Stimulated activated CD4-positive, alpha-beta T cell treated with anti-CD3 and anti-CD28 coated beads, TNF-alpha, amount 100 ng/mL, for 4 hours (primary cell): Measurements from ENCODE around the gene CSNK1D.

Experiments used
- DNase-seq, 3 experiments: peaks; one replicate each; pipeline ENCODE4 v3.0.0-alpha.2; 2020; ENCODE audit warnings: low read depth in 3 of 3

CSNK1D gene

DNA sequence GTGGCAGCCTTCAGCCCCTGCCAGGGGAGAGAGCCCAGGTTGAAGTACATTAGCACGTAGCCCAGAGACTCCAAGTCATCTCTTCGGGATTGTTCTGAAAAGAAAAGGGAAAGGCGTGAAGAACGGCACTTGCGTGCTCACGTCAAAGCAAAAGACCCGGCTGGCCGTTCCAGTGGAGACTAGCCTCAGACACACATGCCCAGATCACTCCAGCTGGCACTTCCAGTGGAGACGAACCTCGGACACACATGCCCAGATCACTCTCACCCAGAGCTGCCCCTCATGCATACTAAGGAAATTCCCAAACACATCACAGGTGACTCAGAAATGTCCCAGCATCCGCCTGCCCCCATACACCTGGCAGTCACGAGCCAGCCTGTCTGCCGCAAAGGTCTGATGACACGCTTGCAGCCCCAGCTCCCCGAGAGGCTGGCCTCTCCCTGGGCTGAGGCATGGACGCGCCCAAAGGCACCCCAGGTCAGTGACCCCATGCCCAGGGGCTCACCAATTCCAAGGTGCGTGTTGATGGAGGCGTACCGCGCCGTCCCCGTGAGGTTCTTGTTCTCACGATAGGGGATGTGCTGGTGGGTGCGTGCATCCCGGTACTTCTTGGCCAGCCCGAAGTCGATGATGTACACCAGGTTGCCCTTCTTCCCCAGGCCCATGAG, 20.9 kb downstream of the CSNK1D start:
- no peak for DNase-seq

DNA sequence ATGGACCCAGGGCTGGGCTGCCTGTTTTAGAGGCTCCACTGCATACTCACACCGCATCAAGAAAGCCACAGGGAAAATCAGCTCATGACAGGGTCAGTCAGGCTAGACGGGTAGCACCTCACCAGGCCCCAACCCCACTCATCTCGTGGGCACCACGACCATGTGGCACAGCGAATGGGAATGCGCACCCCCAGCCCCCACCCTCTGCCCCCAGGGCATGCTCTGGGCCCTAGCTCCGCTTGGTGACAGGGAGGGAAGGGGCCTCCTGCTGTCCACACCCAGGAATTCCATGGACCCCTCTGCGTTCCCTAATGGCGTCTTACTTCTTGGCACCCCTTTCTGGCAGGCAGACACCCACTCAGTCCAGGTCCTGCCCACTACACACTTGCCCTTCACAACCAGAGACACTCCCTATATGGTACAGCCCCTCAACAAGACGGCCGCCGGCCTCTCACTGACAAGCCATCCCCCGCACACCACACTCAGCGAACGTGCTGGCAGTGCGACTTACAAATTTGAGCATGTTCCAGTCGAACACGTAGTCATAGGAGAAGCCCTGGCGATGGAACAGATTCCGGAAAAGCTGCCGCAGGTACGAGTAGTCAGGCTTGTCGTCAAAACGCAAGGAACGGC, 22.5 kb downstream of the CSNK1D start:
- no peak for DNase-seq

DNA sequence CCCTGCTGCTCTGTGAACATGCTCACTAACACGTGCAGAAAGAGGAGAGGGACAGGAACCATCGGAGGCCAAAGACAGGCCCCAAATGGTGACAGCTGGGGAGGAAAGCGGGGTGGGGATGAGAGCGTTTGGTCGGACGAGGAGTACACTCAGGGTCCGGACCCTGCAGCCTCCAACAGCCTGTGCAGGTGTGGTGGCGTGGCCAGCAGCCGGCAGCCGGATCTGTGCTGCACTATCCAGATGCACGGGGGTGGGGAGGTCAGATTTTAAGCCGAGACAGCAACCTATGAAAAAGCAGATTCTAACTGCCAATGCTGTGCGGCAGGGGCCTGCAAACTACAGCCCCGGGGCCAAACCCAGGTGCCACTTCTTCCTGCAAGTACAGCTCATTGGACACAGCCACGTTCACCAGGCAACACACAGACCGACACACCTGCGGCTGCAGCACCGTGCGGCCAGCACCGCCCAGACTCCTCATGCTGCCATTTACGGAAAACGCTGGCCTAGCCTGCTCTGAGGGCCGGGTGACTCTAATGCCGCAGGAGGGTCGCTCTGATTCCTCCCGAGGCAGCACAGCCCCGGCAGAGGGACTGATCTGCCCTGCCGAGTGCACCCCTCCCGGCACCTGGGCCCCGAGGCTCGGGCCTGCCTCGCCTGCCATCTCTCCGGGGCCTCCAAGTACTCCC, 23.5 kb downstream of the CSNK1D start:
- DNase-seq: no peak

DNA sequence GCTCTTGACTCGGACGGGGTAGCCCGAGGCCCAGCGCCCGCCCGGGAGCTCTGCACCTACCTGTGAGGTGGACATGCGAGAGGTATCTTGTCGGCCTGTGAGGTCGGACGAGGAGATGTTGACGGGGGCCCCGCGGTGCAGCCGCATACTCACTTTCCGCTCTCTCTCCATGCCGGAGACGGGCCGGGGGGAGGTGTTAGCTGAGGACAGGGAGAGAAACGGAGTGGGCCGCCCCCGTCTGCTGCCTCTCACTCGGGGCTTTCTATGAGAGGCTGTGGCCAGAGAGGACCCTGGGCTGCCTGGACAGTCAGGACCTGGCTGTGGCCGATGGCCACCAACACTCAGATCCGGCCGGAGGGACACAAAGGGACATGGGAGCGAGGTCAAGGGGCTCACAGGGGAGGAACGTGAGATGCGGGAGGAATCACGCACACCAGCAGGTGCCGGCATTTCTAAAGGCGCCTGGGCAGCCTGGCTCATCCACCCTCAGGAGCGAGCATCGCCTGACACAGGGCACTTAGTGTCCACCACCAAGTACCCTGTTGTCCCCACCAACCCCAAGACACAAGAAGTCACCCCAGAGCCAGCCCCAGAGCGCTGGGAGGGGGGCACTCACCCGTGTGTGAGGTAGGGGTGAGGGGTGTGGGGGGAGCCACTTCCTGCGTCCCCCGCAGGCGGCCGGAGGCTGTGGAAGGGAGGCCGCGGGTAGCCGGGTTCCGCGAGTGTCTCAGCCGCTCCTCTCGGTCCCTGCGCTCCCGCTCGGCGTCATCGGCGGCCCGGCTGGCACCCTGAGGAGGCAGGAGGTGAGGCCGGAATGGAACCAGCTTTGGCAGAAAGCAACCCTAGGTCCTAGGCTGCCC, 24.5 kb downstream of the CSNK1D start:
- DNase-seq: no peak

DNA sequence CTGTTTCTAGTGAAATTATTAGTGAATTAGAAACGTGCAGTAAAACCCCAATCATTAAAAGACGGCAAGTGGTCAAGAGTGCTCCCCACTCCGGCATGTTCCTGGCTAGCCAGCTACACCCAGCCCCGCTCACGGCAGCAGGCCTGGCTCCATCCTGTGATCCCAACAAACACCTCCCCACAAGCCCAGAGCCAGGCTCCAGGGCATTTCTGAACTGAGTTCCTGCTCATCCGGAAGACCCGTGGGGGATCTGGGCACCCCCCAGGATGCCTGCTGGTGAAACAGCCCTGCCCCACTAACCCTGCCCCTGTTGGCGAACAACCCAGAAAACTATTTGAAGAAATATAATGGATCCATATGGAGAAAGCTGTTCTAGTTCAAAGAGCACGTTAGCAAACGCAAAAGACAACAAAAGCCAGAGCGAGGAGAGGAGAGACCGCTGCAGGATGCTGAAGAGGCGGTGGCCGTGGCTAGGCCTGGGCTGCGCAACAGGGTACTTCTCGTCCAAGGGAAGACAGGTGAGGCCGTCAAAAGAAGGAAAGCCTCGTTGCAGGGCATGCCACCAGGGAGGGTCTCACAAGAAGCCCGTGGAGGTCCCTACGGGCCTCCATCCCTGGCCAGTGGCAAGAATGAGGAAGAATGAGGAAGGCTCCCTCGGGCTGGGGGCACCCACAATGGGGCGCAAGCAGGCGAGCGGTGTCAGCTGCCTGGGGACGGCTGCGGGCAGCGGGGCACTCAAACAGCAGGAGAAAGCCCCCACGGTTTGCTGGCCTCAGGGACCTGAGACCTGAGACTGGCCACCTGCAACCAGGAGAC, 25.4 kb downstream of the CSNK1D start:
- DNase-seq: no peak

DNA sequence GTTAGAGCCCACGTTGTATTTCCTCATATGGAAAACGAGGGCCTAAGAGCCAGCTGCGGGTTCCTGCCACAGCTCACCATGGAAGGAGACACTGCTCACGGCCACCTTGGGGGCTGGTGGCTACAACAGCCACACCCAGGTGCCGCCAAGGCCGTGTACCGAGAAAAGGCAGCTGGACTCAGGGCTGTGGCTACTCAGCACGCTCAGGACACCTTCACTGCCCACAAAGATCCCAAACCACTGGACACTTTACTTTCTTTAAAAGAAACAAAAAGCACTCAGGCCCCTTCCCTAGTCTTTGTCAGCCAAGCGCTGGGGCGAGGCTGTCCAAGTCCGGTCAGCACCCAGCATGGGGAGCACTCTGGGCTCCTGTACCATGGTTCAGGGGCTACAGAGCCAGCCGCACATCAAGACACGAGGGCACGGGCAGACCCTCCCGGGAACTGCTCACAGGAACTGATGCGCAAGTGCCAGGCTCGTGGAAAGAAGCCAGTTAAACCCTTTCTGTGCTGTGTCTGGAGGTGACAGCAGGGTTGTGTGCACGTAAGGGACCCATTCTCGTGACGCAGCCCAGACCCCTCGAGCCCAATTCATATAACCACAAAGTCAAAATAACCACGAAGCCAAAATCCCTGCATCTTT, 26.2 kb downstream of the CSNK1D start:
- no peak for DNase-seq

DNA sequence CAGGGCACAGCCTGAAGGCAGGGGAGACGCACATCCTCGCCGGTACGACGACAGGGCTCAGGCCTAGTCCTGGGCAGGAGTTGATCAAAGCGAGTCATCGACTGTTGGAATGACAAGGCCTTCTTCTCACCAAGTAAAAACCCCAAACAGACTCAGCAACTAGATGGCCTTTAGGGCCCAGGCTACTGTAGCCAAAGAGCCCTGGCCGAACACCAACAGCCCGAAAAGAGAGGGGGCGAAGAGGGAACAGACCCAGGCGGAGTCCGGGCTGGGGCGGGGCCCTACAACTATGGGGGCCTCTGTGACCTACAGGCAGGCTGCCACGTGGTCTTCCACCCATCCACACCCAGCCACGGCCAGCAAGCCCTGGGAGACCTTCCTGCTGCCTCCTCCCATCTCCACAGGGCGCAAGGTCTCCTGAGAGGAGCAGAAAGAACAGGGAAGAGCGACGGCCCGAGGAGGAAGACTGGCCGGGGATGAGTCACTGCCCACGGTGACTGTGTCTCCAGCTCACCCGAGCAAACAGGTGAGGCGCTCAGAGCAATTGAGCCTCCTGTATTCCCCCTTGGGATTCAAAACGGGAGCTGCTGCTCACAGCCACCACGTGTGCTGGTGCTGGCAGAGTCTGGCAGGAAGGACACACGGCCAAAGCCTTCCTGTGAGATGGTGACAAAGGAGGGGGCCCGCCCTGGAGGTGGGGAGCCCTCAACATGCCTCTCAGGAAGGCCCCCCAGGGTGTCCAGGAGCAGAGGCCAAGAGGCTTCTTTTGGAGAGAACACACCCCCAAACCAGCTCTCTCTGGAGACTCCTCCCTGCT, 26.9 kb downstream of the CSNK1D start:
- DNase-seq: no peak

DNA sequence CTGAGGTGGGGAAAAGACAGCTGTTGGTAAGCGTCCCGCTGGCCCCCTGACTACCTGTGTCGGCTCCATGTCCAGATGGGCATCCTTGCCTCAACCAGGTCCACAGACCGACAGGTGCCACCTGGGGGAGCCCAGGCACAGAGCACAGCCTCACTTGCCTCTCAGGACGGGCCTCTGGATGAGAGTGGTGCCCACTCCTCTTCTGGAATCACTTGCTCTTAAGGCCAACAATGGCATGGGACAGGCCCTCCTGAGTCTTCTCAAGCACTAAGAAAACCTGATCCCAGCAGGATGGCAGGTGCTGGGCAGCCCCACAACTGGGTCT, 27.5 kb downstream of the CSNK1D start:
- no peak for DNase-seq

DNA sequence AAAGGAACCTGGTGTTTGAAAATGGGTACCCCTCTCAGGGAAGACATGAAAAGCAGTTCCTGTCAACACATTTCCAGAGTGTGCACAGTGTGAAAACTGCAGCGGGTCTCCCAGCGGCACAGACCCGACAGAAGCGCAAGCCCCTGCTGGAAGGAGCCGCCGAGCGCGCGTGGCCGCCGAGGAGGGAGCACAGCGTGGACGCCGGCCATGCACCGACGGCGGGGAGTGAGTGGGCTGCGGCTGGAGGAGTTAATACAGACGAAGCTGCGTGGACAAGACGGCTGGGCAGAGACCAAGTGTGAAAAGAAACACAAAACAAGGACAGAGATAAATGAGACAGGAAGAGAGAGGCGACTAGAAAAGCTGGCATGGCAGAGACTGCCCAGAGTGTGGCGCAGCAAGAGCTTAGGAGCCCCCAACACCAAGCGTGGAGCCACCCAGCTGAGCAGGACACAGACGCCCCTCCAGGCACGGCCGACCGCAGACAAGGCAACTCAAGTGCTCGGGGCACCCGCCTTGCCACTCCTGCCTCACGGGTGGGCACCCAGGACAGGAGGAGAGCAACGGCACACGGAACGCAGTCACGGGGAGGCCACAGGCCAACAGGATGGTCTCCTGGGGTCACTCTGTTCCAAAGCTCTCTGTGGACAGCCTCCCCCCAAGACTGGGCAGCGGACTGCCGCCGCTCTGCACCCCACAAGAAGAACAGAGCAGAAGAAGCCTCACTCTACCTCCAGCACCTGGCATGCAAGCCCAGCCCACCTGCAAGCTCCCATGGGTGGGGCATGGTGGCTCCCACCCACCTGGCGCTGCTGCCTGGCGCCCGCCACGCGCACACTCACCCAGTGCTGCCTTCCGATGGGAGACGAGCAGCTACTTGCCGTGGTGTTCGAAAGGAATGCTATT, 28.1 kb downstream of the CSNK1D start:
- DNase-seq: no peak

DNA sequence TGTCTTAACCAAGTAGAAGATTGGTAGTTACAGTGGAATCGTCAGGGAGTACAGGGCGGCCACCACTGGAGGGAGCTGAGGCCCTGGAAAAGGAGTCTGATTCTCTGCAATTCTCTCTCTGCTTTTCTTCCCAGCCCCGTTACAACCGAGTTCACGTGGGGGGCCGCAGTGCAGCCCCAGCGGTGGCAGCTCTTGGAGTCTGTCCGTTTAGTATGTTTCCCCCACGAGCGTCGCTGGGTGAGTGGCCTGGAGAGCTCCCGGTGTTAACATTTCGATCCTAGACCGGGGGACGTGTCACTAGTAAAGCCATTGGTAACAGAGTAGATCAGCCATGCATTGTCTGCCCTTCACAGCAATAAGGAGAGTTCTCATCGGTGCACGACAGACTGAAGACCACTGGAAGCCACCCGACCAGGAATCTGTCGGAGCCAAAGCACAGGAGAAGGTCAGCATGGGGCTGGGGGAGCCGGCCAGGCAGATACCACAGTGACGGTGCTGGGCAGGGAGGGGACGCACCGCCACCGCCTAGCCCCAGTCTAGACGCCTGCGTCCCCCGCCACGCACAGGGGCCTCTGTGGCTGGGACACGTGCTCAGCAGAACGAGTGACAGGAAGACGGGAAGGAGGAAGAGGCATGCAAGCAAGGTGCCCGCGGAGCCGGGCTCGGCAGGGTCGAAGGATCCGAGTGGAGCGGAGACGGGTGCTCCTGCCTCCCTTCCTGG, 28.9 kb downstream of the CSNK1D start:
- no peak for DNase-seq

DNA sequence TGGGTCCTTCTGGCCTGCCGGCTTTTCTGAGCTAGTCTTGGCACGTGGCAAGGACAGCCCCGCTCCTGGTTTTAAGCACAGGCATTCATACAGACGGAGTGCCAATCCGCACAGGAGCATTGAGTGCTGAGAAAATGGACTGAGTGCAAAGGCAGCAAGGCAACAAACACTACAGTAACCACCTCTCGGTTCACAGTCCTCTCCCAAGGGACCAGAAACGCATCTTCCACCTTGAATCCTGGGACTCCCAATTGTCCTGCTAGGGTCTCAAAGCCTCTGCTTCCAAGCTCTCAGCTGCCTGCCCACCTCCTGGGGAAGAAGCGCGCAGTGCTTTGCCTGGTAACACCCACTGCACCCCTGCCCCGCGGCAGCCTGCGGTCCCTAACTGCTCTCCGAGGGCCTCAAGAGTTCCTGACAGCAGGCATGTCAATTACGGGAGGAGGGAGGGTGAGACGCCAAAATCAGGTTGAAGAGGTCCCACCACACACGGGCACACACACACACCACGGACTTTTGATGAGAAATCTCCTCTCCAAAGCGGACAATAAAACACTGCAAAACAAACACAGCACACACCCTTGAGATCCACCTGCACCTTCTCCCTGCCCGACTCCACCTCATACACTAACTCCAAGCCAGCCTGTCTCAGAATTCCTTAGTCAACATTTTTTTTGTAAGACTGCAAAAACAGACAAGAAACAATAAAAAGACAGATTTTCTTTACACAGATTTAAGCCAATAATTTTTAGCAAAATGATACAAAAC, 29.7 kb downstream of the CSNK1D start:
- DNase-seq: no peak

DNA sequence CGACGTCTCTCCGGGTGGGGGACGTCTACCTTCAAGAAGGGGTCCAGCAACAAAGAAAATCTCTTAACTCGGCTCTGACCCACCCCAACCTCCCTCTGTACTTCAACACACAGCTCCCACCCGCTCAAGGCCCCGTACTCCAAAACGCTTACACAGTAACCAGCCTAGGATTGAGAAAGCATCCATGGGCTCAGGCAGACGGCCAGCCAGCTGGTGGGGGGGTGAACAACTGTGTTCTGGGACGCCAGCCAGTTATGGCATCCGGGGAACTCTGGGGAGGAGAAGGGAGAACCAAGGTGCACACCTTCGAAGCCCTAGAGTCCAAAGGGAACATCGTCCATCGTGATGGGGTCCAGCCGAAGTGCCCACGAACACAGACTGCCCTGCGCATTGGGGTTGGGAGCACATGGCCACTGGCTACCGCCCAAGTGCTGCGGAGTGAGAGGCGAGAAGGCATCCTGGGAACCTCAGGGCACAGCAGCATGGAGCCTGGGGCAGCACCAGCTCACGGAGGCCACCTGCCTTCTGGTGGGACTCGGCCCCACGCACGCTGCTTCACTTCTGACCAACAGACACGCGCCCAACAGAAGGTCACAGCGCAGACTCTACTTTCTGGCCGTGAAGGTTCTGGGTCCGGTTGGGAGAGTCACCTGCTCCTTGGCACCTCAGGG, 30.4 kb downstream of the CSNK1D start:
- DNase-seq: no peak

DNA sequence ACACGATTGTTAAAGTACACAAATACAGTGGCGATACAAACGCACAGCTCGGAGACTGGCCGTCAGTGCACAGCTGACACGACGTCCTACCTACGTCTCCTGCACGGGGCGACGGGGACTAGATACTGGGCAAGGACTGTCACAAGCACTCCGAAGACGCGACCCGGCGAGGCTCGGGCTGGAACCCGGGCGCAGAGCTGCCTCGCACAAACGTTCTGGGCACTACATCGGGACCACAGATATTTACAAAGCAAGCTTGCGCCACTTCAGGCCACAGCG, 30.9 kb downstream of the CSNK1D start:
- no peak for DNase-seq

DNA sequence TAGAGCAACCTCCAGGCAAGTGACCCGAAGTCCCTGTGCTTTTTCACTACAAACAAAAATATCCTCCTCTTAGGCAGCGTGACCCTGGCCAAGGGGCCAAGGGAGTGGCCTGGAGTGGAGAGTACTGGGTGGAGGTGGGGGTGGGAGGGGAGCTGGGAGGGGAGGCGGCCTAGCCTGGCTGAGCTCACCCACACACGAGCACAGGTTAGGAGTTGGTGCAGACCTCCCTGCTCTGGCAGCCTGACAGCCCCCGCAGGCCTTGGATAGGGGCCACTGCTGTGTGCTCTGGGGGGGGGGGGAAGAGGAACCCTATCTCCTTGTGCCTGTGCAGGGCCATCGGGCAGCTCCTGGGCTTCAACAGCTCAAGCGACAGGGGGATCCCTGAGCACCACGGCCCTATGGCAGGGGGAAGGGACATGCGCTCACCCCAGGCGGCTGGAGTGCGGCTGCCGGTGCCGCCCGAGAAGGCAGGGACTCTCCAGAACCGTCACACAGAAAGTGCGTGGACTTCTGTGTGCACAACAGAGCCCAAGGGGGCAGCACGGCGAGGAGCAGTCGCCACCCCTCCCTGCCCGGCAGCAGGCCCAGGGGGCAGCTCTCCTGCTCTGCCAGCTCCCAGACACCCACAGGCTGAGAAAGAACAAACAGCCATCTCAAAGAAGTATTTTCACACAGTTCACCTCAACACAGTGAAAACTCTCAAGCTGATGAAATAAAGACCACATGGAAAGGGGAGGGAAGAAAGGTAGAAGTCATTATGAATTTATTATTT, 31.4 kb downstream of the CSNK1D start:
- DNase-seq: no peak

DNA sequence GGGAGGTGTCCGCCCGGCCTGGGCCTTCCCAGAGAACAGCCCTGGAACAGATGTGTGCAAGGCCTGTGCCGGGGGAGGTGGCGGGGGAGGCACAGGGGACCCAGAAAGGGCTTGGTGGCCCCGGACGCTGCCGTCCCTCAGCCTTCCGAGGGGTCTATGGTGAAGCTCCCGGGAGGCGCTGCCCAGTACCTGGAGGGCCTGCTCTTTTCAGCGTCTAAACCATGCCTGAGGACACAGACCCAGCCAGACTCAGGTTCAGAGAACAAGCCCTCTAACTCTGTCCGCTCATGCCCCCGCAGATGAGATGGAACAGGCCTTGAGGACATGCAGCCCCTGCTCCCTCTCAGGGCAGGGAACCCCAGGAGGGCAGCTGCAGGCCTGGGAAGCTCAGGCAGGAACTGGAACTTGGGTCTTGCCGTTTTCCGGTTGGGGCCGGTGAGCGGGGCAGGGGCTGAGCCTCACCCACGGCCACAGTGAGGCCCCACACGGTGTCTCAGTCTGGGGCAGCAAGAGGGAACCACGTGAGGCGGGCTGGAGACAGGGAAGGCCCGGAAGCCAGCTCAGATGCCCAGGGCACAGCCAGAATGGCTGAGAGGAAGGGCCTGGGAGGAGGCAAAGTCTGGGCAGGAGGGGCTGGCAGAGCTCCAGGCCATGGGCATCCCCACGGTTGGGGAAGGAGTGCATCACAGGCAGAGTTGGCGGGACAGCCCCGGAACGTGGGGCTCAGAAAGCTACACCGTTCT, 32.1 kb downstream of the CSNK1D start:
- DNase-seq: no peak
